ENCODE measurements around the gene OSBPL3.
A peak's percentile ranks its signal among the peaks of the same experiment; 100 is the strongest.

OSBPL3 gene

GRCh38 chr7:25005658-25006057 is 25.7 kb upstream of the OSBPL3 start:
- no peak overlapping the region for H3K4me3 Mint-ChIP-seq
- H3K27me3 Mint-ChIP-seq: peaks cover 2% of the 10 kb centered on the region
- DNase-seq (ENCODE audit: low spot score in 2 of 2) (no peak), ATAC-seq (ENCODE audit: low read depth) (no peak)
- no peak overlapping the region for H3K27ac Mint-ChIP-seq
- H3K9me3 Mint-ChIP-seq: peaks cover 9% of the 10 kb centered on the region
- peaks cover 4% of the 10 kb centered on the region for H3K36me3 Mint-ChIP-seq
- no peaks in the 10 kb centered on the region for H3K4me1 Mint-ChIP-seq

DNA sequence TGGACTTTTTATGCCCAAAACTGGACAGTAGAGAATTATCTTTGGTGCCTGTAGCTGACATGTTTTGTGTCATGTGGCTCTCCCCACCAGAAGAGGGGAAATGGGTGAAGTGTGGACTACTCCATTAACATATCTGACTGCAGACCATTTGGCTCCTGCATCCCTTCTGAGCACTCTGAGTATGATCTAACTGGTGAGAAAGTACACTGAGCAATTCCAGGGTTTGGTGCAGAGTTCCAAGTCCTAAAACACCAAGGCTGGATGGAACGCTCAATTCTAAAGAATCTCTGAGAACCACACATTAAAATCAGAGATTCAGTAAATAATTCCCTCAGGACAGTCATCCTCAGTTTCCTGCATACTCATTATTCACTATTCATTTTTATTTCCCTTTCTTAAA is 22.8 kb upstream of the OSBPL3 start:
- peaks cover 4% of the 10 kb centered on the region for H3K27me3 Mint-ChIP-seq
- H3K27ac Mint-ChIP-seq: no peak overlapping the region
- no peak for ATAC-seq (ENCODE audit: low read depth)
- H3K4me1 Mint-ChIP-seq: peaks cover 6% of the 10 kb centered on the region
- peaks cover 9% of the 10 kb centered on the region for H3K36me3 Mint-ChIP-seq
- H3K9me3 Mint-ChIP-seq: peaks cover 11% of the 10 kb centered on the region
- DNase-seq (ENCODE audit: low spot score in 2 of 2): no peak
- H3K4me3 Mint-ChIP-seq: no peak overlapping the region

DNA sequence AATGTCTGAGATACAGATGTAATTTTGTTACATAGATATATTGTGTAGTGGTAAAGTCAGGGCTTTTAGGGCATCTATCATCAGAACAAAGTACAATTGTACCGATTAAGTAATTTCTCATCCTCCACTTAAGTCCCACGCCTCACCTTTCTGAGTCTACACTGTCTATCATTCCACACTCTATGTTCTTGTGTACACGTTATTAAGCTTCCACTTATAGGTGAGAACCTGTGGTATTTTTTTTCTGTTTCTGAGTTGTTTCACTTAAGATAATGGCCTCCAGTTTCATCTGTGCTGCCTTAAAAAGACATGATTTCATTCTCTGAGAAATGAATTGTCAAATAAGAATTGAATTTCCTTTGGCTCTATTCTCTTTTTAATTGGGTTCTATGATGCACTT is 15.5 kb upstream of the OSBPL3 start:
- Mint-ChIP-seq H3K36me3 (peaks cover 3% of the 10 kb centered on the region), H3K4me1 (peaks cover 7% of the 10 kb centered on the region), H3K4me3 (no peak overlapping the region), H3K27ac (no peak overlapping the region), H3K27me3 (peaks cover 2% of the 10 kb centered on the region), H3K9me3 (peaks cover 8% of the 10 kb centered on the region)
- no peak for ATAC-seq (ENCODE audit: low read depth)
- DNase-seq (ENCODE audit: low spot score in 2 of 2): no peak

GRCh38 chr7:24992314-24992713 is 12.3 kb upstream of the OSBPL3 start:
- no peak for DNase-seq (ENCODE audit: low spot score in 2 of 2)
- Mint-ChIP-seq H3K4me3 (no peak overlapping the region), H3K27me3 (no peaks in the 10 kb centered on the region), H3K36me3 (no peaks in the 10 kb centered on the region), H3K4me1 (no peaks in the 10 kb centered on the region), H3K27ac (no peak overlapping the region), H3K9me3 (no peaks in the 10 kb centered on the region)
- ATAC-seq (ENCODE audit: low read depth): no peak

- Mint-ChIP-seq H3K27ac (no peak overlapping the region), H3K27me3 (no peaks in the 10 kb centered on the region), H3K36me3 (no peaks in the 10 kb centered on the region), H3K9me3 (no peaks in the 10 kb centered on the region), H3K4me1 (no peaks in the 10 kb centered on the region), H3K4me3 (no peak overlapping the region)
- DNase-seq (ENCODE audit: low spot score in 2 of 2) (no peak), ATAC-seq (ENCODE audit: low read depth) (no peak)
These were observed 11.4 kb upstream of the OSBPL3 start for GRCh38 chr7:24991353-24991752.

GRCh38 chr7:24987331-24987842 is 7.4 kb upstream of the OSBPL3 start:
- DNase-seq (ENCODE audit: low spot score in 2 of 2) (no peak), ATAC-seq (ENCODE audit: low read depth) (no peak)
- Mint-ChIP-seq H3K27ac (no peak overlapping the region), H3K4me1 (peaks cover 5% of the 10 kb centered on the region), H3K4me3 (no peak overlapping the region), H3K9me3 (no peaks in the 10 kb centered on the region), H3K36me3 (no peaks in the 10 kb centered on the region), H3K27me3 (no peaks in the 10 kb centered on the region)

DNA sequence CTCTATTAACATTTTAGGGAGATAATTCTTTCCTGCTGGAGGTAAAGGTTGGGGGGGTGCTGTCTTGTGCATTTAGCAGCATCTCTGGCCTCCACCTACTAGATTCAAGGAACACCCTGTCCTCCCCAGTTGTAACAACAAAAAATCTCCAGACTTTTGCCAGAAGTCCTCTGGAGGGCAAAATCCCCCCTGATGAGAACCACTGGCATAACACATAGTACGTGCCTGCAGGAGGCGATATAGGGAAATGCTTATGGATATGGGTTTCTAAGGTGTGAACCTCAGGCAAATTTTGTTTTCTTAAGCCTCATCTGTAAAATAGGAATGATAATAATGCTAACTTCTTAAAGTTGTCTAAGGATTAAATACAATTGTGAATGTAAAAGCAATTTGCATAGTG is 2.9 kb upstream of the OSBPL3 start:
- no peak overlapping the region for H3K27ac Mint-ChIP-seq
- H3K4me1 Mint-ChIP-seq: peaks cover 31% of the 10 kb centered on the region
- DNase-seq (ENCODE audit: low spot score in 2 of 2) (no peak), ATAC-seq (ENCODE audit: low read depth) (no peak)
- no peaks in the 10 kb centered on the region for H3K9me3 Mint-ChIP-seq
- H3K4me3 Mint-ChIP-seq: no peak overlapping the region
- H3K27me3 Mint-ChIP-seq: no peaks in the 10 kb centered on the region
- no peaks in the 10 kb centered on the region for H3K36me3 Mint-ChIP-seq

DNA sequence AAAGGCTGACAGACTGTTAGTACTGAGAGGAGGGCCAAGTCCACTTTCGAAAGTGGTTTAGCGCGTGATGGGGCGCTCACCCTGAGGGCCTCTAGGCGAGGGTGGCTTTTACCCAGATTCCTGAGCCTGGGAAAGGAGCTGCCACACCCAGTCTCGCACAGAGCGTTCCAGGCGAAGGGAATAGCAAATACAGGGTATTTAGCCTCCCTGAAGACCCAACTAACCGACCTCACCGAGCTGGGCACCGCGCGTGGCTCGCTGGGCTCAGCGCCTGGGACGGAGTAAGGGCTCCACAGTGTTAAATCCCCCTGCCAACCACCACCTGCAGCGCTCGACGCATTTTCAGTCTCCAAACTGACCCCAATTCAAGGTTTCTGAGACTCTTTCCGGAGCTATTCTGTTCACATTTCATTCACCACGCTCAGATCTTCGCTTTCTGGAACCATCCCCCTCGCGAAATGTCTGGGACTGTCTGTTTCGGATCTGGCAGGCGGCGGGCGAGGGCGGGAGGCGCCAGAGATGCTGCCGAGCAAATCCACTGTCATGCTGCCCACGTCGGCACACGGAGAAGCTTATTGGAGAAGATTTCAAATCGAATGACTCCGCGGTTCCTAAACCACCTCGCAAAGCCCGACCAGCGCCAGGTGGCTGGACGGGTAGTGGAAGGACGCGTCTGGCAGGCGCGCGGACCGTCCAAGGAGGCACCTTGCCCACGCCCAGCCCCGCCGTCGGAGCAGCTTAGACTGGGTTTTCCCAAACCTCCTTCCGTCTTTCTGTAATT is 1.4 kb upstream of the OSBPL3 start:
- Mint-ChIP-seq H3K9me3 (no peaks in the 10 kb centered on the region), H3K4me3 (peak overlapping the region; percentile 84), H3K27ac (peak overlapping the region; percentile 60), H3K4me1 (peaks cover 40% of the 10 kb centered on the region), H3K27me3 (no peaks in the 10 kb centered on the region), H3K36me3 (no peaks in the 10 kb centered on the region)
- DNase-seq (ENCODE audit: low spot score in 2 of 2) (peak; percentile 17 to 49), ATAC-seq (ENCODE audit: low read depth) (no peak)

GRCh38 chr7:24980534-24981170 is 674 bp upstream of the OSBPL3 start:
- H3K4me1 Mint-ChIP-seq: peaks cover 46% of the 10 kb centered on the region
- H3K36me3 Mint-ChIP-seq: no peaks in the 10 kb centered on the region
- H3K9me3 Mint-ChIP-seq: no peaks in the 10 kb centered on the region
- H3K27ac Mint-ChIP-seq: peak overlapping the region; percentile 90
- H3K27me3 Mint-ChIP-seq: no peaks in the 10 kb centered on the region
- no peak for DNase-seq (ENCODE audit: low spot score in 2 of 2)
- peak overlapping the region; percentile 84 for H3K4me3 Mint-ChIP-seq
- peak; percentile 29 for ATAC-seq (ENCODE audit: low read depth)

GRCh38 chr7:24979470-24979862 is 512 bp downstream of the OSBPL3 start:
- Mint-ChIP-seq H3K27me3 (no peaks in the 10 kb centered on the region), H3K27ac (peak overlapping the region; percentile 79), H3K4me1 (peaks cover 53% of the 10 kb centered on the region), H3K36me3 (peaks cover 3% of the 10 kb centered on the region), H3K4me3 (peak overlapping the region; percentile 84), H3K9me3 (no peaks in the 10 kb centered on the region)
- peak; percentile 41 for ATAC-seq (ENCODE audit: low read depth)
- DNase-seq (ENCODE audit: low spot score in 2 of 2): peak; percentile 55 to 67

DNA sequence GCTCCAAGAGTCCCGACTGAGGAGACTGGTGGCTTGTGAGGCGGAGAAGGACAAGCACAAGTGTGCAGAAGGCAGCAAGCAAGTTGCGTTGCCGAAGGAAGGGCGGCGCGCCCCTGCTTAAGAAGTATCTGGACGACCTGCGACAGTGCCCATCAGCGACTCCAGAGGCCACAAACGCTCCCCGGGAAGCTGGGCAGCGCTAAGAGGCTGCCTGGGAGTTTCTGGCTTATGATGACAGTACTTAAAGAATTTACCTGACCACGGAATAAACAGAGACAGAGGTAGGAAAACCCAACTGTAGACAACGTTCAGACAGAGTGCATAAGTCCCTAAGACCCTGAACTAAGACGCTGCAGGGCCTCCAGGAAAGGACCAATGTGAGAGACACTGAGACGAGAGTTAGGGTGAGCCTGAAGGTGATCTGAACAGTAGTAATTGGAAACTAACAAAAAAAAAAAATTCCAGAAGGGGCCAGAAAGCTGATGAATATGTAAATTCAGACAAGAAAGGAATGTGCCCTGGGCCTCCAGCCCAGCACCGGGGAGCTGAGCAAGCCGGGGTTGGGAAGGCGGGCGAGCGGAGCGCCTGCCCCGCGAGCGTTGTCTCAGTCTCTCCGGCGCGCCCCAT is 1.0 kb downstream of the OSBPL3 start:
- Mint-ChIP-seq H3K9me3 (no peaks in the 10 kb centered on the region), H3K36me3 (peaks cover 3% of the 10 kb centered on the region), H3K27me3 (no peaks in the 10 kb centered on the region), H3K27ac (peak overlapping the region; percentile 79), H3K4me1 (peaks cover 55% of the 10 kb centered on the region), H3K4me3 (peak overlapping the region; percentile 84)
- DNase-seq (ENCODE audit: low spot score in 2 of 2) (no peak), ATAC-seq (ENCODE audit: low read depth) (no peak)

DNA sequence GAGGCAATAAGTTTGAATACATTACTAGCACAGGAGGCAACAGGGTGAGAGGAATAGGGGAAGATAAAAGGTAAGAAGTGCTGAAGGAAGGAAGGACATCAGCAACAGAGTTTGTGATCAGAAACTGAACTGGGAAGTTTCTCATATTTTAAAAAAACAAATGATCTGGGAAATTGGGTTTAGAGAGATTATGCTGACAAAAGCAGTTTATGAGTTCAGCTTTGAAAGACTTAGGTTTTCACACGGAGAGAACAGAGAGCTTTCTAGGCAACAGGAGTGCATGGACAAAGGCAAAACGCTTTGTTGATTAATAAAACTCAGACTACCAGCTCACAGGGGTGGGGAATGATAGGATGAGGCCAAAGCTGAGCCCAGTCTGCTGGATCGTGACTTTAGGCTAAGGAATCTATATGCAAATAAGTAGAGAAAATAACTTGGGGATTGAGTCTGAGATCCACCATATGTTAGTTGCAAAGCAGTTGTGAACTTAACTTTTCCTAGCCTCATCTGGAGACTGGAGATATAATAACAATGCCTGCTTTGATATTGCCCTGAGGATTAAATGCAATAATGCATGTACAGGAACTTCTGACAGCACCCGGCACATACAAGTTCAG is 4.2 kb downstream of the OSBPL3 start:
- no peak for ATAC-seq (ENCODE audit: low read depth)
- no peak for DNase-seq (ENCODE audit: low spot score in 2 of 2)
- Mint-ChIP-seq H3K9me3 (no peaks in the 10 kb centered on the region), H3K27ac (no peak overlapping the region), H3K4me3 (no peak overlapping the region), H3K36me3 (peaks cover 3% of the 10 kb centered on the region), H3K27me3 (no peaks in the 10 kb centered on the region), H3K4me1 (peaks cover 43% of the 10 kb centered on the region)

DNA sequence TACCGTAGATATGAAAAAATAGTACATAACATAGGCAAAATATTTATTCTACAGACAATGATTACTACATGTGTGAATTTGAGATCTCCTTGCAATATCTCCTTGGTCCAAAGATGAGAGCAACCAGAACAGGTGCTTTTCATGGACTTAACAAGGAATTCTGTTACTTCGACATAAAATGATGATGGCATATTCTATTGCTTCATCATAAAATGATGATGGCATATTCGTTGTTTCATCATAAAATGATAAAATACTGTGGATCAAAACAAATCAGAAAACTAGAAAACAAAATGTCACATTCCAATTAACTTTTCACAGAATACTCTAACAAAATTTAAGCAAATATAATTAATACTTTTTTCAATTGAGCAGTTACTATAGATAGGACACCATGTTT is 4.8 kb downstream of the OSBPL3 start:
- Mint-ChIP-seq H3K4me3 (no peak overlapping the region), H3K27ac (no peak overlapping the region), H3K27me3 (no peaks in the 10 kb centered on the region), H3K4me1 (peaks cover 40% of the 10 kb centered on the region), H3K9me3 (no peaks in the 10 kb centered on the region), H3K36me3 (peaks cover 3% of the 10 kb centered on the region)
- no peak for ATAC-seq (ENCODE audit: low read depth)
- DNase-seq (ENCODE audit: low spot score in 2 of 2): no peak

Measured in memory B cell (primary cell).